ENCODE data around the gene SFMBT2.

The SFMBT2 gene

GRCh38 chr10:7322623-7323022 is 88.2 kb downstream of the SFMBT2 start:
- CTCF ChIA-PET = no interaction called here
- TF ChIP-seq L3MBTL2 (conservative IDR thresholded peaks at IDR 0.05) = no peak
- no peak for TF ChIP-seq BHLHE40 (IDR thresholded peaks at IDR 0.05; ENCODE audit: borderline replicate concordance)
- TF ChIP-seq FOXM1 (IDR thresholded peaks at IDR 0.05; ENCODE audit: borderline replicate concordance) = no peak
- TF ChIP-seq TARDBP (IDR thresholded peaks at IDR 0.05) = no peak
- no peak for TF ChIP-seq FOXK2 (IDR thresholded peaks at IDR 0.05)
- no peak for TF ChIP-seq SUZ12 (IDR thresholded peaks at IDR 0.05)
- TF ChIP-seq ZNF384 (IDR thresholded peaks at IDR 0.05) = no peak
- no peak for TF ChIP-seq LEF1 (IDR thresholded peaks at IDR 0.05; ENCODE audit: borderline replicate concordance)
- no peak for DNase-seq (ENCODE audit: extremely low spot score)
- POLR2A ChIA-PET = no interaction called here

- TF ChIP-seq ZNF384 (IDR thresholded peaks at IDR 0.05) (no peak), SUZ12 (IDR thresholded peaks at IDR 0.05) (no peak), L3MBTL2 (conservative IDR thresholded peaks at IDR 0.05) (no peak), NFRKB (IDR thresholded peaks at IDR 0.05) (no peak), HDGF (IDR thresholded peaks at IDR 0.05; ENCODE audit: borderline replicate concordance) (no peak), SP1 (IDR thresholded peaks at IDR 0.05) (no peak), BHLHE40 (IDR thresholded peaks at IDR 0.05; ENCODE audit: borderline replicate concordance) (no peak), PKNOX1 (IDR thresholded peaks at IDR 0.05) (no peak), CTBP1 (IDR thresholded peaks at IDR 0.05; ENCODE audit: borderline replicate concordance) (no peak), ELF4 (IDR thresholded peaks at IDR 0.05) (no peak), FOXK2 (IDR thresholded peaks at IDR 0.05) (no peak), FOXA1 (IDR thresholded peaks at IDR 0.05) (no peak), TARDBP (IDR thresholded peaks at IDR 0.05) (no peak), FOXM1 (IDR thresholded peaks at IDR 0.05; ENCODE audit: borderline replicate concordance) (no peak), ARNT (IDR thresholded peaks at IDR 0.05) (no peak)
- CTCF ChIA-PET = no interaction called here
- DNase-seq (ENCODE audit: extremely low spot score) = no peak
- POLR2A ChIA-PET = no interaction called here
These were observed 90.8 kb downstream of the SFMBT2 start for GRCh38 chr10:7320072-7320471.

GRCh38 chr10:7319632-7320031 is 91.2 kb downstream of the SFMBT2 start:
- ChIA-PET POLR2A (no interaction called here), CTCF (no interaction called here)
- TF ChIP-seq FOXK2 (IDR thresholded peaks at IDR 0.05) = no peak
- DNase-seq (ENCODE audit: extremely low spot score) = no peak

DNA sequence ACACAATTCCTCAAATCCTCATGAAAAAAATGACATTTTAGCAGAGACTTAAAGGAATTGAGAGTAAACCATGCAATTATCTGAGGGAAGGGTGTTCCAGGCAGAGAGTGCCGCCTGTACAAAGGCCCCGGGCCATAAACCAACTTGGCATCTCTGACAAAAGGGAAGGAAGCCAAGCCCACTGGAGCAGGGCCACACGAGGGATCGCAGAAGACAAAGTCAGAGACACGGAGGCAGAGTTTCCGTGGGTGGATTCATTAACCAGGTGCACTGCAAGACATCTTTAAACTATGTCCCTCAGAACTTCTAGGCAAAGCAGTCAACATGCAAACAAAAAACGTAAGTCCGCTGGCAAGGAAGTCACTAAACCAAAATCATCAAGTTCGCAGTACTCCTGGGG is 92.0 kb downstream of the SFMBT2 start:
- CTCF ChIA-PET = no interaction called here
- no peak for DNase-seq (ENCODE audit: extremely low spot score)
- POLR2A ChIA-PET = no interaction called here
- TF ChIP-seq FOXA1 (IDR thresholded peaks at IDR 0.05) (no peak), HDGF (IDR thresholded peaks at IDR 0.05; ENCODE audit: borderline replicate concordance) (no peak), ARNT (IDR thresholded peaks at IDR 0.05) (no peak), ZNF384 (IDR thresholded peaks at IDR 0.05) (no peak), LEF1 (IDR thresholded peaks at IDR 0.05; ENCODE audit: borderline replicate concordance) (no peak), FOXM1 (IDR thresholded peaks at IDR 0.05; ENCODE audit: borderline replicate concordance) (no peak), SP1 (IDR thresholded peaks at IDR 0.05) (no peak), NFRKB (IDR thresholded peaks at IDR 0.05) (no peak), TARDBP (IDR thresholded peaks at IDR 0.05) (no peak), BHLHE40 (IDR thresholded peaks at IDR 0.05; ENCODE audit: borderline replicate concordance) (no peak), L3MBTL2 (conservative IDR thresholded peaks at IDR 0.05) (no peak), PKNOX1 (IDR thresholded peaks at IDR 0.05) (no peak), ELF4 (IDR thresholded peaks at IDR 0.05) (no peak), CTBP1 (IDR thresholded peaks at IDR 0.05; ENCODE audit: borderline replicate concordance) (no peak), SUZ12 (IDR thresholded peaks at IDR 0.05) (no peak), FOXK2 (IDR thresholded peaks at IDR 0.05) (no peak)

GRCh38 chr10:7317786-7318446 is 92.9 kb downstream of the SFMBT2 start:
- DNase-seq (ENCODE audit: extremely low spot score) = no peak
- CTCF ChIA-PET = no interaction called here
- POLR2A ChIA-PET = no interaction called here
- TF ChIP-seq NFRKB (IDR thresholded peaks at IDR 0.05) (no peak), ZNF384 (IDR thresholded peaks at IDR 0.05) (no peak), CTBP1 (IDR thresholded peaks at IDR 0.05; ENCODE audit: borderline replicate concordance) (no peak), L3MBTL2 (conservative IDR thresholded peaks at IDR 0.05) (no peak), SP1 (IDR thresholded peaks at IDR 0.05) (no peak), HDGF (IDR thresholded peaks at IDR 0.05; ENCODE audit: borderline replicate concordance) (no peak), TARDBP (IDR thresholded peaks at IDR 0.05) (no peak), BHLHE40 (IDR thresholded peaks at IDR 0.05; ENCODE audit: borderline replicate concordance) (no peak), PKNOX1 (IDR thresholded peaks at IDR 0.05) (no peak), ELF4 (IDR thresholded peaks at IDR 0.05) (no peak), SUZ12 (IDR thresholded peaks at IDR 0.05) (no peak), FOXM1 (IDR thresholded peaks at IDR 0.05; ENCODE audit: borderline replicate concordance) (no peak), ARNT (IDR thresholded peaks at IDR 0.05) (no peak), LEF1 (IDR thresholded peaks at IDR 0.05; ENCODE audit: borderline replicate concordance) (no peak), FOXA1 (IDR thresholded peaks at IDR 0.05) (no peak), FOXK2 (IDR thresholded peaks at IDR 0.05) (no peak)

DNA sequence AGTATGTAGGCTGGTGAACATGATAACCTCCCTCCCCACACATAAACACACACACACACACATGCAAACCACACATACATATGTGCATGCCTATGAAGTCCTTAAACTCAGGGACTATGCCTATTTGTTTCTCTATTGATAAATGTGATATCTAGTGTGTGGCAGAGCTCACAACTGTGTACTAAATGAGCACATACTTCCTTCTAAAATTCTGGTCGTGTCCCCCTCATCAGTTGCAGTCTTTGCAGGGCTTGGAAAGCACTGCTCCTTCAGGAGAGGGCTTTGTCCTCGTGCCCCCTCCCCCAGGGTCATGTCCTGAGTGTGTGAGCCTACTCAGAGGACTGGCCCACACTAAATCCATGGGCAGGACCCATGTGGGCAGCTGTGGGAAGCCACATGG is 94.0 kb downstream of the SFMBT2 start:
- CTCF ChIA-PET = no interaction called here
- POLR2A ChIA-PET = no interaction called here
- TF ChIP-seq PKNOX1 (IDR thresholded peaks at IDR 0.05) (no peak), FOXA1 (IDR thresholded peaks at IDR 0.05) (no peak), FOXK2 (IDR thresholded peaks at IDR 0.05) (no peak), BHLHE40 (IDR thresholded peaks at IDR 0.05; ENCODE audit: borderline replicate concordance) (no peak), L3MBTL2 (conservative IDR thresholded peaks at IDR 0.05) (no peak), SP1 (IDR thresholded peaks at IDR 0.05) (no peak), LEF1 (IDR thresholded peaks at IDR 0.05; ENCODE audit: borderline replicate concordance) (no peak), CTBP1 (IDR thresholded peaks at IDR 0.05; ENCODE audit: borderline replicate concordance) (no peak), ZNF384 (IDR thresholded peaks at IDR 0.05) (no peak), SUZ12 (IDR thresholded peaks at IDR 0.05) (no peak), NFRKB (IDR thresholded peaks at IDR 0.05) (no peak), ELF4 (IDR thresholded peaks at IDR 0.05) (no peak)
- no peak for DNase-seq (ENCODE audit: extremely low spot score)

Measured in HEK293T (cell line).